GM18499 (cell line): ENCODE data around the gene MAB21L4.

Experiments
- ATAC-seq: cut with Tn5 transposase; IDR thresholded peaks from one replicate; pipeline ENCODE4 v1.9.1; 2021; ENCODE audit warnings: moderate number of reproducible peaks; ENCODE audit not compliant: insufficient read depth, unreplicated experiment

MAB21L4 gene

GRCh38 chr2:240869109-240869955 lies 26.6 kb downstream of the MAB21L4 start:
- ATAC-seq: no peak

- ATAC-seq: no peak
These were observed 27.5 kb downstream of the MAB21L4 start, which contains the start of gene AGXT for GRCh38 chr2:240868286-240869108. Gene AGXT, plus strand, starts transcription at chr2:240868824. Its CDS starts 42 bp downstream, at chr2:240868866.

- no peak for ATAC-seq
These were observed 30.6 kb downstream of the MAB21L4 start for GRCh38 chr2:240865391-240865790.

- no peak for ATAC-seq
These were observed 31.5 kb downstream of the MAB21L4 start for GRCh38 chr2:240864475-240864874.

GRCh38 chr2:240861547-240861946 lies 34.4 kb downstream of the MAB21L4 start:
- ATAC-seq: no peak

GRCh38 chr2:240858871-240859270 lies 37.1 kb downstream of the MAB21L4 start:
- no peak for ATAC-seq

GRCh38 chr2:240858321-240858720 lies 37.6 kb downstream of the MAB21L4 start:
- no peak for ATAC-seq

GRCh38 chr2:240857039-240858008 lies 38.6 kb downstream of the MAB21L4 start:
- ATAC-seq: no peak

- no peak for ATAC-seq
These were observed 39.6 kb downstream of the MAB21L4 start for GRCh38 chr2:240856151-240856980.

GRCh38 chr2:240855670-240856069 lies 40.3 kb downstream of the MAB21L4 start:
- no peak for ATAC-seq

GRCh38 chr2:240852671-240853314 lies 43.2 kb downstream of the MAB21L4 start:
- ATAC-seq: no peak

- ATAC-seq: no peak
These were observed 44.6 kb downstream of the MAB21L4 start for GRCh38 chr2:240851078-240851991.

- ATAC-seq: no peak
These were observed 45.2 kb downstream of the MAB21L4 start for GRCh38 chr2:240850756-240851077.

GRCh38 chr2:240850026-240850425 lies 45.9 kb downstream of the MAB21L4 start:
- ATAC-seq: no peak

- ATAC-seq: no peak
These were observed 46.9 kb downstream of the MAB21L4 start for GRCh38 chr2:240848900-240849680.

GRCh38 chr2:240847817-240848216 lies 48.1 kb downstream of the MAB21L4 start:
- no peak for ATAC-seq
